ENCODE results near the gene KRT80. TPM values are rescaled to one million over a fixed set of nuclear protein-coding genes. Genes with fewer than 3 reads are reported as not detected.

The KRT80 gene
- polyA plus RNA-seq, 3 donors = 0.18 to 0.52 (median 0.37) TPM

DNA sequence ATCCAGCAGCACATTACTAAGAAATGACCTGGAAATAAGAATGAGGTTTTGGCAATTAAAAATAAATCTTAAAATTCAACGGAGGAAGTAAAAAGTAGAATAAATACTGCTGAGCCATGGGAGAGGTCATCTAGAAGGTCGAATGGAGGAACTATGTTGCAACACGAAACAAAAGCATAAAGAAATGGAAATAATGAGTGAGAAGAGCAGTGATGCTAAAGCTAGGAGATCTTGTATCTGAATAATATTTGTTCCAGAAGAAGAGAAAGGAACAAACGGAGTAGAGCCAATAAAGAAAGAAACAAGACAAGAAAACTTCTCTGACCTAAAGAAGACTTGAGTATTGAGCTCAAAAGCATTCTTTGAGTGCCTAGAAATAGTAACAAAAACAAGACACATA is 34.6 kb upstream of the KRT80 start:
- peaks cover 0 to 8% (median 4%) of the 10 kb centered on the region in 7 donors for H3K9me3 Mint-ChIP-seq
- peak overlapping the region in 1 of 2 donors; percentile 32 for H3K4me3 Mint-ChIP-seq
- Histone ChIP-seq H3K9ac (ENCODE audit: insufficient read depth, low read length, poor library complexity, severe bottlenecking) (no peak overlapping the region), H2AFZ (ENCODE audit: insufficient read depth, low read depth, low read length, poor library complexity, severe bottlenecking) (no peak overlapping the region), H3K4me3 (replicated peaks in 1 of 3; ENCODE audit: low read depth in 2 of 3, low read length in 3 of 3) (peak overlapping the region in 1 of 3 experiments; percentile 13), H3K9me3 (replicated peaks in 1 of 2; ENCODE audit: control insufficient read depth in 1 of 2, insufficient read depth in 1 of 2, low read length in 2 of 2) (no peaks in the 10 kb centered on the region), H3K27ac (ENCODE audit: low read depth in 1 of 2, low read length in 2 of 2) (peak overlapping the region; percentile 40 to 43), H3K4me1 (ENCODE audit: control insufficient read depth in 1 of 2, insufficient read depth in 2 of 2, low read length in 2 of 2) (peaks cover 36 to 61% of the 10 kb centered on the region in 2 donors), H3K79me2 (ENCODE audit: insufficient read depth, low read length) (no peaks in the 10 kb centered on the region), H3K27me3 (ENCODE audit: control insufficient read depth in 2 of 2, insufficient read depth in 2 of 2, low read length in 2 of 2) (peaks cover 0 to 11% of the 10 kb centered on the region in 2 donors), H4K20me1 (ENCODE audit: insufficient read depth, low read length) (no peaks in the 10 kb centered on the region), H3K36me3 (replicated peaks in 1 of 2; ENCODE audit: control insufficient read depth in 1 of 2, insufficient read depth in 2 of 2, low read length in 2 of 2) (no peaks in the 10 kb centered on the region), H3K4me2 (replicated peaks; ENCODE audit: extremely low read depth, low read length, poor library complexity, severe bottlenecking) (peak overlapping the region; percentile 30)
- TF ChIP-seq CTCF (IDR thresholded peaks at IDR 0.05) = no peak
- intact Hi-C loops (cut with micrococcal nuclease) = no loop called here
- H3K4me1 Mint-ChIP-seq = peaks cover 65% of the 10 kb centered on the region
- peaks cover 25 to 29% (median 28%) of the 10 kb centered on the region in 3 donors for H3K27me3 Mint-ChIP-seq (ENCODE audit: low read depth in 3 of 3)
- H3K36me3 Mint-ChIP-seq = peaks cover 2 to 5% of the 10 kb centered on the region in 2 donors
- peak overlapping the region; percentile 13 to 88 (median 74) for H3K27ac Mint-ChIP-seq
- WGBS (ENCODE audit: insufficient coverage) = no CpG with 5 or more reads among the region's 4 CpGs
- peak in 1 of 3 donors; percentile 45 for DNase-seq

DNA sequence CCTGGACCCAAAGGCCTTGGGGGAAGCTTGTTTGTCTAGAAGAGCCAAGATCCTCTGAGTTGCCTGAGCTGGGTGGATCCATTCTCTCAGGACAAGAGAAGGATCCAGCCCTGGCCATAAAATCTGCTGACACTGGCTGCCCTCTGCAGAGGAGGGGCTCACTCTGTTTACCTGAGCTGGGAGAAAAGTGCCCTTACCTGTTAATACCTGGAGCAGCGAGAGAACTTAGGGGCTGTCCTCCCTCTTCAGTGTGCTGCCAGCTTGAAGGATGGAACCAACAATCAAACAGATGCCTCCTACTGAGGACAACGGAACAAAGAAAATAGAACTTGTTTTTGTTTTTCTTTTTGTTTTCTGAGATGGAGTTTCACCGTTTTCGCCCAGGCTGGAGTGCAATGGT is 33.9 kb upstream of the KRT80 start:
- Histone ChIP-seq H3K36me3 (replicated peaks in 1 of 2; ENCODE audit: control insufficient read depth in 1 of 2, insufficient read depth in 2 of 2, low read length in 2 of 2) (no peaks in the 10 kb centered on the region), H3K9me3 (replicated peaks in 1 of 2; ENCODE audit: control insufficient read depth in 1 of 2, insufficient read depth in 1 of 2, low read length in 2 of 2) (no peaks in the 10 kb centered on the region), H2AFZ (ENCODE audit: insufficient read depth, low read depth, low read length, poor library complexity, severe bottlenecking) (no peak overlapping the region), H3K9ac (ENCODE audit: insufficient read depth, low read length, poor library complexity, severe bottlenecking) (no peak overlapping the region), H3K79me2 (ENCODE audit: insufficient read depth, low read length) (no peaks in the 10 kb centered on the region), H3K27me3 (ENCODE audit: control insufficient read depth in 2 of 2, insufficient read depth in 2 of 2, low read length in 2 of 2) (peaks cover 0 to 4% of the 10 kb centered on the region in 2 donors), H4K20me1 (ENCODE audit: insufficient read depth, low read length) (no peaks in the 10 kb centered on the region), H3K4me2 (replicated peaks; ENCODE audit: extremely low read depth, low read length, poor library complexity, severe bottlenecking) (no peak overlapping the region), H3K4me3 (replicated peaks in 1 of 3; ENCODE audit: low read depth in 2 of 3, low read length in 3 of 3) (peak overlapping the region in 1 of 3 experiments; percentile 13), H3K4me1 (ENCODE audit: control insufficient read depth in 1 of 2, insufficient read depth in 2 of 2, low read length in 2 of 2) (peaks cover 36 to 59% of the 10 kb centered on the region in 2 donors), H3K27ac (ENCODE audit: low read depth in 1 of 2, low read length in 2 of 2) (peak overlapping the region; percentile 40 to 43)
- H3K4me1 Mint-ChIP-seq = peaks cover 62% of the 10 kb centered on the region
- DNase-seq = no peak
- peaks cover 22 to 27% (median 23%) of the 10 kb centered on the region in 3 donors for H3K27me3 Mint-ChIP-seq (ENCODE audit: low read depth in 3 of 3)
- H3K36me3 Mint-ChIP-seq = peaks cover 2 to 5% of the 10 kb centered on the region in 2 donors
- TF ChIP-seq CTCF (IDR thresholded peaks at IDR 0.05) = no peak
- WGBS (ENCODE audit: insufficient coverage) = 88% methylated on average over 4 of the region's 4 CpGs
- H3K9me3 Mint-ChIP-seq = peaks cover 0 to 8% (median 3%) of the 10 kb centered on the region in 7 donors
- intact Hi-C loops (cut with micrococcal nuclease) = no loop called here
- H3K4me3 Mint-ChIP-seq = no peak overlapping the region
- H3K27ac Mint-ChIP-seq = peak overlapping the region in 6 of 7 donors; percentile 21 to 88 (median 74)
